Kidney (tissue), 14 donors: ENCODE results near the gene ANKRD11. TPM values are rescaled to one million over a fixed set of nuclear protein-coding genes. Genes with fewer than 3 reads are reported as not detected.

Source experiments
- DNase-seq, 5 donors: peaks; one replicate each; pipeline ENCODE4 v3.0.0-alpha.2; 2013 to 2020
- FAIRE-seq: peaks from 2 replicates; lab custom pipeline; 2012; peaks lifted over from hg19 to GRCh38; lab: Jason Lieb, UNC
- H3K27ac ChIP-seq, 2 donors: one replicate each; pipeline ENCODE4 v1.7.0; 2013; ENCODE audit warnings: low read depth in 2 of 2, low read length in 2 of 2, inconsistent platforms in 1 of 2
- H3K27me3 ChIP-seq: one replicate; pipeline ENCODE4 v1.7.1; 2013; ENCODE audit warnings: low read length, inconsistent platforms; ENCODE audit not compliant: control insufficient read depth, insufficient read depth
- H3K36me3 ChIP-seq, 3 donors: one replicate each; pipeline versions ENCODE4 v1.7.0 to v1.7.1; 2013; ENCODE audit warnings: low read length in 3 of 3, control low read depth in 1 of 3, inconsistent platforms in 1 of 3; ENCODE audit not compliant: insufficient read depth in 3 of 3, control insufficient read depth in 2 of 3
- H3K4me1 ChIP-seq, 3 donors: one replicate each; pipeline versions ENCODE4 v1.7.0 to v1.7.1; 2013; ENCODE audit warnings: low read length in 3 of 3, inconsistent platforms in 1 of 3, low read depth in 1 of 3; ENCODE audit not compliant: control insufficient read depth in 2 of 3, insufficient read depth in 2 of 3
- H3K4me3 ChIP-seq, 3 donors: one replicate each; pipeline versions ENCODE4 v1.7.0 to v1.8.1; 2013; ENCODE audit warnings: low read length in 3 of 3, control low read depth in 1 of 3, inconsistent platforms in 1 of 3
- H3K9ac ChIP-seq, 3 donors: one replicate each; pipeline versions ENCODE4 v1.7.0 to v1.7.1; 2013; ENCODE audit warnings: low read length in 3 of 3, control low read depth in 1 of 3, inconsistent platforms in 1 of 3
- H3K9me3 ChIP-seq, 3 donors: one replicate each; pipeline versions ENCODE4 v1.7.0 to v1.7.1; 2013; ENCODE audit warnings: low read length in 3 of 3, control low read depth in 1 of 3, inconsistent platforms in 1 of 3; ENCODE audit not compliant: control insufficient read depth in 2 of 3, insufficient read depth in 1 of 3
- CTCF ChIP-seq: IDR thresholded peaks from 3 replicates; pipeline ENCODE4 v1.5.1; 2012; ENCODE audit warnings: mild to moderate bottlenecking, moderate library complexity, borderline replicate concordance; ENCODE audit not compliant: insufficient read depth; ENCODE audit errors: extremely low read depth
- intact Hi-C: fragments of 100-400 bp; cut with DNase I; formaldehyde crosslinking; loops from one replicate; pipeline ENCODE4 v1.11.1; 2022
- polyA plus RNA-seq: library from polyadenylated mRNA; stranded (reverse); fragments of 350-450 nt; fragmentation: Illumina TruSeq; extraction: RNeasy Lipid Tissue Mini Kit (QIAGEN cat#74804); gene quantifications from one replicate; pipeline ENCODE4 v1.2.3, GENCODE V29; 2014; ENCODE audit warnings: low read depth, low replicate concordance; ENCODE audit not compliant: insufficient read depth
- total RNA-seq: library from RNA; stranded (reverse); fragmentation: NEBNext Ultra II Directional; extraction: Animal tissue kit (Norgen Biotek cat#: 25700); gene quantifications from one replicate; pipeline ENCODE4 v1.2.1, GENCODE V29; 2021
- donor health status: control.
- donor health status: control.
- donor health status: control.
- donor health status: control.
- donor health status: control.
- donor health status: DM: yes; HTN: yes; CAD: no.
- donor health status: Normal renal cell carcinoma (clear cell type).

Gene ANKRD11
- total and polyA plus RNA-seq, 2 donors from 2014 or later, result 36.2 to 154 TPM

DNA sequence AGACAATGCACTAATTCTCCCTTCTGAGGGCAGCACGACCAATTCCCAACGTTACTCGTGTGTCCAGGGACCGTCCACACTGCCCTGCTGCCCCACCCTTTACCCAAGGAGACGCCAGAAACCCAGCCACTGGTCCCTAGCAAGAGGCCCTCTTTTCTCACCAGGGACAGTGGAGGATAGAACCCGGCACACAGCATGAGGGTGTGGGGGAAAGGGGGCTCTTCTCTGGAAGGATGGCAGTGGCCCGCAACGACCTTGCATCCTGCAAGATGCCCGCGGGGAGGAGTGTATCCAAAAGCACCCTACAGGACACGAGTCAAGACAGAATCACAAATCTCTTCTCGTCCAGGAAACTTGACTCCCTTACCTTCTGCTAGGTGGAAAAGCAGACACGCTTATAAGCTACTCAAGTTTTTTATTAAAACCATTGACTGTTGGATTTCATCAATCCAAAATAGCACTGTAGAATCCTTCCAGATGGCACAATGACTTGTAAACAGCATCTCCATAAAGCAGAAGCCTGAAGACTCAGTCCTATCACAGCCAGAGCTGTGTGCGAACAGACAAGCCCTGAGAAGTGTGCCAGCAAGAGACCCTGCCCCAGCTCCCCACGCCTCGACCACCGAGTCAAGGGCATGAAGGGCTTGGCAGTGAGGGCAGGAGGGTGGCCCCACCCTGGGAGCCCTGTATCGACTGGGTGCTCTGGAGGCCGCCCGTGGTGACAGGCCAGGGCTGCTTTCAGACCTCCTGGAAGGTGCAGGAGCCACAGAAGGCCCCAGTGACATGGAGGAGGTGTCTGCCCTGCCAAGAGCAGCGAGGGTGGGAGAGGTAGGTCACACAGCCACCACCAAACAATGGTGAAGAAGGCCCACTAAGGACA lies 103.8 kb downstream of the ANKRD11 start:
- Histone ChIP-seq H3K4me3 (no peak overlapping the region), H3K9ac (no peak overlapping the region), H3K36me3 (no peaks in the 10 kb centered on the region), H3K27ac (no peak overlapping the region), H3K27me3 (no peaks in the 10 kb centered on the region), H3K4me1 (peaks cover 0 to 22% (median 22%) of the 10 kb centered on the region in 3 donors), H3K9me3 (no peaks in the 10 kb centered on the region)
- FAIRE-seq, result no peak
- no peak for TF ChIP-seq CTCF
- intact Hi-C loops, result no loop called here
- peak in 1 of 5 donors; percentile 57 for DNase-seq

DNA sequence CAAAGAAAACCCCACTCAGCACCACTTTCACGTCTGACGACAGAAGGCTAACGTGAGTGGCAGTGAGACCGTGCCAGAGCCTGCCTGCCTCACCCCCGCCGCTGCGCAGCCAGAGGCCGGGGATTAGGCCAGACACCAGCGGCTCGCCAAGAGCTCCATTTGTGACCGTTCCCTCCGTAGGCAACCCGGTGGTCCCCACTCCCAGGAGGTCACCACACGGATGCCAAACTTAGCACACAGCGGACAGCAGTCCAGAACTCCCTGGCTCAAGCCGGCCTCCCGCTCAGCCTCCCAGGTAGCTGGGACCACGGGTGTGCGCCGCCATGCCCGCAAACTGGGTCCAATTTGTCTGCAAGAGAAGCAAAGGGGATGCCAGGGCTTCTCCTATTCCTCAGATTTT lies 104.6 kb downstream of the ANKRD11 start:
- Histone ChIP-seq H3K9me3 (no peaks in the 10 kb centered on the region), H3K4me1 (peaks cover 0 to 26% (median 20%) of the 10 kb centered on the region in 3 donors), H3K36me3 (no peaks in the 10 kb centered on the region), H3K4me3 (no peak overlapping the region), H3K9ac (no peak overlapping the region), H3K27ac (no peak overlapping the region), H3K27me3 (no peaks in the 10 kb centered on the region)
- FAIRE-seq (no peak), DNase-seq (peak in 1 of 5 donors; percentile 51)
- intact Hi-C loops, result no loop called here
- TF ChIP-seq CTCF, result no peak

- Histone ChIP-seq H3K4me3 (no peak overlapping the region), H3K27me3 (no peaks in the 10 kb centered on the region), H3K4me1 (peaks cover 0 to 26% (median 22%) of the 10 kb centered on the region in 3 donors), H3K36me3 (no peaks in the 10 kb centered on the region), H3K9ac (no peak overlapping the region), H3K9me3 (no peaks in the 10 kb centered on the region), H3K27ac (no peak overlapping the region)
- no peak for FAIRE-seq
- TF ChIP-seq CTCF, result no peak
- intact Hi-C loops, result no loop called here
- no peak for DNase-seq
These were observed 106.1 kb downstream of the ANKRD11 start for GRCh38 chr16:89384282-89384681.
